Measurements from ENCODE around the gene PLOD1. TPM values are rescaled to one million over a fixed set of nuclear protein-coding genes. Genes with fewer than 3 reads are reported as not detected.

PLOD1 gene
- total RNA-seq, 1 experiment from 2014 or later: 94.8 TPM

DNA sequence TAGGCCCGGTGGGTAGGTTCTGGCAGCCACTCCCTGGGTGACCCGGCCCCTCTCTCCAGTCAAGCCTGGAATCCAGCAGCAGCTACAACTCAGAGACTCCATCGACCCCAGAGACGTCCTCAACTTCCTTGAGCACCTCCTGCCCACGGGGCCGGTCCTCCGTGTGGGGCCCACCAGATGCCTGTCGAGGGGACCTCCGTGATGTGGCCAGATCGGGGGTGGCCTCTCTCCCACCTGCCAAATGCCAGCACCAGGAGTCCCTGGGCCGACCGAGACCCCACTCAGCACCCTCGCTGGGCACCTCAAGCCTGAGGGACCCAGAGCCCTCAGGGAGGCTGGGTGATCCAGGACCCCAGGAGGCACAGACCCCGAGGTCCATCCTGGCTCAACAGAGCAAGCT lies 87.5 kb downstream of the PLOD1 start:
- POLR2A ChIA-PET (ENCODE audit: low non-redundant PET): no interaction called here
- no peak for DNase-seq (ENCODE audit: low spot score)
- no peaks in the 10 kb centered on the region for H3K27me3 ChIP-seq (replicated peaks; ENCODE audit: insufficient read depth, low read depth, low read length, poor library complexity)
- CTCF ChIA-PET: no interaction called here
- H3K27ac ChIP-seq (ENCODE audit: low read depth, low read length, poor library complexity, severe bottlenecking): no peak overlapping the region
- H3K4me3 ChIP-seq (ENCODE audit: low read depth, low read length, poor library complexity, severe bottlenecking): no peak overlapping the region
- H3K9me3 ChIP-seq (ENCODE audit: low read depth, low read length, poor library complexity, severe bottlenecking): no peaks in the 10 kb centered on the region
- H3K4me1 ChIP-seq (ENCODE audit: insufficient read depth, low read length, poor library complexity, severe bottlenecking): no peaks in the 10 kb centered on the region
- BruUV-seq (replicated peaks): no TSS peak
- intact Hi-C loops (cut with micrococcal nuclease; ENCODE audit: unreplicated experiment): no loop called here
- TF ChIP-seq, protein P1, sequence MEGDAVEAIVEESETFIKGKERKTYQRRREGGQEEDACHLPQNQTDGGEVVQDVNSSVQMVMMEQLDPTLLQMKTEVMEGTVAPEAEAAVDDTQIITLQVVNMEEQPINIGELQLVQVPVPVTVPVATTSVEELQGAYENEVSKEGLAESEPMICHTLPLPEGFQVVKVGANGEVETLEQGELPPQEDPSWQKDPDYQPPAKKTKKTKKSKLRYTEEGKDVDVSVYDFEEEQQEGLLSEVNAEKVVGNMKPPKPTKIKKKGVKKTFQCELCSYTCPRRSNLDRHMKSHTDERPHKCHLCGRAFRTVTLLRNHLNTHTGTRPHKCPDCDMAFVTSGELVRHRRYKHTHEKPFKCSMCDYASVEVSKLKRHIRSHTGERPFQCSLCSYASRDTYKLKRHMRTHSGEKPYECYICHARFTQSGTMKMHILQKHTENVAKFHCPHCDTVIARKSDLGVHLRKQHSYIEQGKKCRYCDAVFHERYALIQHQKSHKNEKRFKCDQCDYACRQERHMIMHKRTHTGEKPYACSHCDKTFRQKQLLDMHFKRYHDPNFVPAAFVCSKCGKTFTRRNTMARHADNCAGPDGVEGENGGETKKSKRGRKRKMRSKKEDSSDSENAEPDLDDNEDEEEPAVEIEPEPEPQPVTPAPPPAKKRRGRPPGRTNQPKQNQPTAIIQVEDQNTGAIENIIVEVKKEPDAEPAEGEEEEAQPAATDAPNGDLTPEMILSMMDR (conservative IDR thresholded peaks at IDR 0.05; ENCODE audit: low read depth, low read length): no peak
- no peak for TF ChIP-seq EZH2 (IDR thresholded peaks at IDR 0.05; ENCODE audit: borderline replicate concordance, low read depth, low read length, poor library complexity, severe bottlenecking)
- H3K36me3 ChIP-seq (ENCODE audit: insufficient read depth, low read length, poor library complexity, severe bottlenecking): peaks cover 20% of the 10 kb centered on the region

Other genes starting within 250 kb of the PLOD1 start
- 5.5 and 6.7 TPM in 2 replicates for gene DRAXIN, start 243.0 kb upstream of the PLOD1 start, total RNA-seq (2021)
- 23.6 and 33.5 TPM in 2 replicates for gene AGTRAP, start 198.6 kb upstream of the PLOD1 start, total RNA-seq (2021)
- not detected in 2 replicates for gene C1orf167, start 172.5 kb upstream of the PLOD1 start, total RNA-seq (2021)
- gene MTHFR, start 128.8 kb upstream of the PLOD1 start, total RNA-seq (2021): 23.3 and 25.8 TPM in 2 replicates
- 42.0 and 48.1 TPM in 2 replicates for gene CLCN6, start 128.5 kb upstream of the PLOD1 start, total RNA-seq (2021)
- gene NPPA, start 86.9 kb upstream of the PLOD1 start, total RNA-seq (2021): not detected in 2 replicates
- not detected in 2 replicates for gene NPPB, start 75.8 kb upstream of the PLOD1 start, total RNA-seq (2021)
- gene KIAA2013, start 8.3 kb upstream of the PLOD1 start, total RNA-seq (2021): 52.4 and 53.4 TPM in 2 replicates
- 157 and 160 TPM in 2 replicates for gene MFN2, start 45.7 kb downstream of the PLOD1 start, total RNA-seq (2021)
- 43.8 and 45.9 TPM in 2 replicates for gene MIIP, start 84.8 kb downstream of the PLOD1 start, total RNA-seq (2021)
- gene TNFRSF8, start 128.6 kb downstream of the PLOD1 start, total RNA-seq (2021): not detected in 2 replicates
- 0.09 TPM in 1 of 2 replicates, not detected in the other for gene TNFRSF1B, start 232.3 kb downstream of the PLOD1 start, total RNA-seq (2021)

Measured in A673 (cell line).